Liver (tissue), 9 donors: ENCODE data around the gene DCT. TPM values are rescaled to one million over a fixed set of nuclear protein-coding genes. Genes with fewer than 3 reads are reported as not detected.
A peak's percentile ranks its signal among the peaks of the same experiment; 100 is the strongest.

Experiments
- DNase-seq: peaks from one replicate; pipeline ENCODE4 v3.0.0-alpha.2; 2017; ENCODE audit warnings: low spot score
- H3K27ac ChIP-seq, 2 donors: one replicate each; pipeline ENCODE4 v1.7.0; 2013; ENCODE audit warnings: inconsistent platforms in 2 of 2, low read length in 2 of 2, control low read depth in 1 of 2, low read depth in 1 of 2, mild to moderate bottlenecking in 1 of 2
- H3K27me3 ChIP-seq, 4 donors: one replicate each; pipeline versions ENCODE4 v1.6.1 to v1.7.0; 2013; ENCODE audit warnings: low read length in 3 of 4, inconsistent platforms in 1 of 4, mild to moderate bottlenecking in 1 of 4, moderate library complexity in 1 of 4; ENCODE audit not compliant: control insufficient read depth in 4 of 4, insufficient read depth in 4 of 4
- H3K36me3 ChIP-seq, 4 donors: one replicate each; pipeline versions ENCODE4 v1.6.1 to v1.7.0; 2013; ENCODE audit warnings: low read length in 3 of 4, mild to moderate bottlenecking in 3 of 4, low read depth in 1 of 4, moderate library complexity in 1 of 4; ENCODE audit not compliant: control insufficient read depth in 4 of 4, insufficient read depth in 3 of 4
- H3K4me1 ChIP-seq, 4 donors: one replicate each; pipeline versions ENCODE4 v1.6.1 to v1.7.0; 2013; ENCODE audit warnings: low read length in 3 of 4, mild to moderate bottlenecking in 3 of 4, moderate library complexity in 1 of 4; ENCODE audit not compliant: control insufficient read depth in 4 of 4, insufficient read depth in 4 of 4
- H3K4me3 ChIP-seq, 3 donors: one replicate each; pipeline versions ENCODE4 v1.6.1 to v1.7.0; 2013; ENCODE audit warnings: low read length in 3 of 3, control low read depth in 1 of 3, low read depth in 1 of 3, mild to moderate bottlenecking in 1 of 3
- H3K9ac ChIP-seq, 2 donors: one replicate each; pipeline ENCODE4 v1.7.0; 2013; ENCODE audit warnings: low read length in 2 of 2, mild to moderate bottlenecking in 2 of 2, moderate library complexity in 2 of 2, control low read depth in 1 of 2, low read depth in 1 of 2
- H3K9me3 ChIP-seq, 4 donors: one replicate each; pipeline versions ENCODE4 v1.6.1 to v1.7.0; 2013; ENCODE audit warnings: low read length in 3 of 4; ENCODE audit not compliant: control insufficient read depth in 4 of 4
- EGR1 ChIP-seq, 2 donors: IDR thresholded peaks; 2 replicates each; pipeline ENCODE4 v1.6.1; 2016 to 2018; ENCODE audit warnings: antibody characterized with exemption in 2 of 2, low read depth in 2 of 2
- FOXA1 ChIP-seq: IDR thresholded peaks from 2 replicates; pipeline ENCODE4 v1.6.1; 2016; ENCODE audit warnings: antibody characterized with exemption
- FOXA2 ChIP-seq: IDR thresholded peaks from 2 replicates; pipeline ENCODE4 v1.6.1; 2016; ENCODE audit warnings: antibody characterized with exemption
- GABPA ChIP-seq, 2 donors: IDR thresholded peaks in 1 of 2; conservative IDR thresholded peaks in 1 of 2; 2 replicates each; pipeline ENCODE4 v1.6.1; 2016; ENCODE audit warnings: antibody characterized with exemption in 2 of 2, mild to moderate bottlenecking in 1 of 2, moderate library complexity in 1 of 2
- HNF4A ChIP-seq, 2 donors: conservative IDR thresholded peaks; 2 replicates each; pipeline ENCODE4 v1.6.1; 2016; ENCODE audit warnings: antibody characterized with exemption in 2 of 2, mild to moderate bottlenecking in 2 of 2
- JUND ChIP-seq, 2 donors: IDR thresholded peaks; 2 replicates each; pipeline ENCODE4 v1.6.1; 2016; ENCODE audit warnings: antibody characterized with exemption in 2 of 2
- NR2F2 ChIP-seq: IDR thresholded peaks from 2 replicates; pipeline ENCODE4 v1.6.1; 2016; ENCODE audit warnings: antibody characterized with exemption
- RAD21 ChIP-seq, 2 donors: IDR thresholded peaks; 2 replicates each; pipeline ENCODE4 v1.6.1; 2016; ENCODE audit warnings: antibody characterized with exemption in 2 of 2, mild to moderate bottlenecking in 2 of 2
- RXRA ChIP-seq, 2 donors: IDR thresholded peaks; 2 replicates each; pipeline ENCODE4 v1.6.1; 2017 to 2018; ENCODE audit warnings: antibody characterized with exemption in 2 of 2, mild to moderate bottlenecking in 1 of 2
- SP1 ChIP-seq: IDR thresholded peaks from 2 replicates; pipeline ENCODE4 v1.6.1; 2018; ENCODE audit warnings: antibody characterized with exemption, mild to moderate bottlenecking
- TAF1 ChIP-seq: conservative IDR thresholded peaks from 2 replicates; pipeline ENCODE4 v1.6.1; 2016; ENCODE audit warnings: antibody characterized with exemption, mild to moderate bottlenecking
- YY1 ChIP-seq: IDR thresholded peaks from 2 replicates; pipeline ENCODE4 v1.6.1; 2016; ENCODE audit warnings: antibody characterized with exemption, mild to moderate bottlenecking
- WGBS: extraction: QIAGEN DNeasy Blood & Tissue Kit; methylation state at CpG from one replicate; pipeline ENCODE4 v1.1.7; 2013; 5-methylcytosine and 5-hydroxymethylcytosine counted together
- polyA plus RNA-seq, 2 donors: library from polyadenylated mRNA; stranded (reverse) in 1 of 2; unstranded in 1 of 2; fragments of 200-250 nt in 1 of 2; fragments of >200 nt in 1 of 2; fragmentation: Nextera tagmentation in 1 of 2; extraction: Ambion mirVana in 1 of 2; gene quantifications; one replicate each; pipeline versions ENCODE4 v1.2.1 to v1.2.3, GENCODE V29; 2013 to 2015
- total RNA-seq, 2 donors: library from RNA; depleted of rRNA; stranded (reverse); fragments of >200 nt; gene quantifications; one replicate each; pipeline ENCODE4 v1.2.3, GENCODE V29; 2014
- TF ChIP-seq, protein P1 (sequence below): fragments of 150-350 bp; IDR thresholded peaks from 2 replicates; pipeline ENCODE4 v1.5.1; 2017; ENCODE audit warnings: improper control_type of control experiment, low read depth, low read length; ENCODE audit not compliant: missing input control
- TF ChIP-seq, protein P2 (sequence below): IDR thresholded peaks from 2 replicates; pipeline ENCODE4 v1.6.1; 2016; ENCODE audit warnings: antibody characterized with exemption
- TF ChIP-seq, protein P3 (sequence below): IDR thresholded peaks from 2 replicates; pipeline ENCODE4 v1.6.1; 2016; ENCODE audit warnings: antibody characterized with exemption
- TF ChIP-seq, protein P4 (sequence below): IDR thresholded peaks from 2 replicates; pipeline ENCODE4 v1.6.1; 2016; ENCODE audit warnings: antibody characterized with exemption, mild to moderate bottlenecking
- TF ChIP-seq, protein P5 (sequence below): IDR thresholded peaks from 2 replicates; pipeline ENCODE4 v1.6.1; 2016; ENCODE audit warnings: antibody characterized with exemption
- donor health status: healthy.
- donor health status: healthy.
- donor health status: healthy.
- donor health status: healthy.
- donor health status: healthy.

DCT gene
- total and polyA plus RNA-seq, 4 donors: 0.08 to 0.19 TPM; not detected in 2

DNA sequence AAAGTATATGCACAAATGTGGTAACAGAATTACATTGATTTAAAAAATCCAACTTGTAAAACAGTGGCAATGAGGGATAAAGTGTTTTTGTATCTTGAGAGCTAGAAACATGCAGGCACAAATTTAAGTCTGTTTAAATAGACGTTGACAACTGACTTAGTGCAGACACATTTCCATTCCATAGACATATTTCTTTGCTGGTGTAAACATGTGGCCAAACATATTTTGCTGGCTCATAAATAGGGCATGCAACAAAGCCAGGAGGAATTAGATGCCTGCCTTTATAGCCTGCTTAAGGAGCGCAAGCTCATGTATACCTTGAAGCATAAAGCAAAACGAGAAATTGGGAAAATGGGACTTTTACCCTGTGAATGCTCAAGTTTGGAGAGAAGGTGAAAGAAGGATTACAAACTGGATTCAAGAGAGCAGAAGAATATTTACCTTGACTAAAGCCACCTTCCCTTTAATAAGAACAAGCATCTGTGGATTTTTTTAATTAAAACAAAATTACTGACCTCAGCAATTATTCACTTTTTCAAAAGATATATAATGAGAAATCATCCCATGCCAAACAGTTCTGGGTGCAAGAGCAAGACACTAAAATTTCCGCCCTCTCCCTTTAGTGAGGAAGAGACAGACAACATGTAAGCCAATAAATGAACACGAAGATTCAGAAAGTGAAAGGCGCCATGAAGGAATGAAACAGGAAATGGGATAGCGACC lies 71.0 kb downstream of the DCT start:
- no peak for TF ChIP-seq TAF1
- TF ChIP-seq EGR1 (IDR thresholded peaks at IDR 0.05; ENCODE audit: low read depth in 2 of 2): no peak
- no peak for TF ChIP-seq SP1
- TF ChIP-seq, protein P1, sequence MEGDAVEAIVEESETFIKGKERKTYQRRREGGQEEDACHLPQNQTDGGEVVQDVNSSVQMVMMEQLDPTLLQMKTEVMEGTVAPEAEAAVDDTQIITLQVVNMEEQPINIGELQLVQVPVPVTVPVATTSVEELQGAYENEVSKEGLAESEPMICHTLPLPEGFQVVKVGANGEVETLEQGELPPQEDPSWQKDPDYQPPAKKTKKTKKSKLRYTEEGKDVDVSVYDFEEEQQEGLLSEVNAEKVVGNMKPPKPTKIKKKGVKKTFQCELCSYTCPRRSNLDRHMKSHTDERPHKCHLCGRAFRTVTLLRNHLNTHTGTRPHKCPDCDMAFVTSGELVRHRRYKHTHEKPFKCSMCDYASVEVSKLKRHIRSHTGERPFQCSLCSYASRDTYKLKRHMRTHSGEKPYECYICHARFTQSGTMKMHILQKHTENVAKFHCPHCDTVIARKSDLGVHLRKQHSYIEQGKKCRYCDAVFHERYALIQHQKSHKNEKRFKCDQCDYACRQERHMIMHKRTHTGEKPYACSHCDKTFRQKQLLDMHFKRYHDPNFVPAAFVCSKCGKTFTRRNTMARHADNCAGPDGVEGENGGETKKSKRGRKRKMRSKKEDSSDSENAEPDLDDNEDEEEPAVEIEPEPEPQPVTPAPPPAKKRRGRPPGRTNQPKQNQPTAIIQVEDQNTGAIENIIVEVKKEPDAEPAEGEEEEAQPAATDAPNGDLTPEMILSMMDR: no peak
- TF ChIP-seq FOXA2: no peak
- TF ChIP-seq RAD21 (IDR thresholded peaks at IDR 0.05): no peak
- no peak for TF ChIP-seq GABPA (IDR thresholded peaks at IDR 0.05 in 1 of 2, conservative IDR thresholded peaks at IDR 0.05 in 1 of 2)
- TF ChIP-seq YY1: no peak
- no peak for TF ChIP-seq FOXA1
- TF ChIP-seq, protein P2, sequence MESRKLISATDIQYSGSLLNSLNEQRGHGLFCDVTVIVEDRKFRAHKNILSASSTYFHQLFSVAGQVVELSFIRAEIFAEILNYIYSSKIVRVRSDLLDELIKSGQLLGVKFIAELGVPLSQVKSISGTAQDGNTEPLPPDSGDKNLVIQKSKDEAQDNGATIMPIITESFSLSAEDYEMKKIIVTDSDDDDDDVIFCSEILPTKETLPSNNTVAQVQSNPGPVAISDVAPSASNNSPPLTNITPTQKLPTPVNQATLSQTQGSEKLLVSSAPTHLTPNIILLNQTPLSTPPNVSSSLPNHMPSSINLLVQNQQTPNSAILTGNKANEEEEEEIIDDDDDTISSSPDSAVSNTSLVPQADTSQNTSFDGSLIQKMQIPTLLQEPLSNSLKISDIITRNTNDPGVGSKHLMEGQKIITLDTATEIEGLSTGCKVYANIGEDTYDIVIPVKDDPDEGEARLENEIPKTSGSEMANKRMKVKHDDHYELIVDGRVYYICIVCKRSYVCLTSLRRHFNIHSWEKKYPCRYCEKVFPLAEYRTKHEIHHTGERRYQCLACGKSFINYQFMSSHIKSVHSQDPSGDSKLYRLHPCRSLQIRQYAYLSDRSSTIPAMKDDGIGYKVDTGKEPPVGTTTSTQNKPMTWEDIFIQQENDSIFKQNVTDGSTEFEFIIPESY: no peak
- no peak for TF ChIP-seq RXRA (IDR thresholded peaks at IDR 0.05)
- TF ChIP-seq NR2F2: no peak
- DNase-seq: no peak
- no peaks in the 10 kb centered on the region for H3K27me3 ChIP-seq
- no peaks in the 10 kb centered on the region for H3K9me3 ChIP-seq
- H3K27ac ChIP-seq: no peak overlapping the region
- no peak overlapping the region for H3K4me3 ChIP-seq
- H3K4me1 ChIP-seq: no peaks in the 10 kb centered on the region
- 90% methylated on average over 7 of the region's 7 CpGs for WGBS
- H3K36me3 ChIP-seq: peaks cover 0 to 5% (median 0%) of the 10 kb centered on the region in 4 donors
- H3K9ac ChIP-seq: no peak overlapping the region

DNA sequence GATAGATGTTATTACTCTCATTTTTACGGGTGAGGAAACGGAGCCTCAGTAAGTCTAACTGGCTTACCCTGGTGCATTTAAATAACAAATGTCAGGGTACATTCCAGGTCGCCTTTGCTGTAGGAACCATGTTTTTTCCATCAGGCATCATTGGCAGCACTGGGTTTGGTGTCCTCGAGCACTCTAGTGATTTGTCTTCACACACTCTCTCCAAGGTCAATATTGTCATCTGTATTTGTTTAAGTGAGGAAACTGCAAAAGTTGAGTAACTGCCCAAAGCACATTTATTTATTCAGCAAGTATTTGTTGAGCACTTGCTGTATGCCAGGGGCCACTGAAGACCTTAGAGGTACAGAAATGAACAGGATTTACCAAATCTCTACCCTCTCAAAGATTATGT lies 78.6 kb downstream of the DCT start:
- no peak overlapping the region for H3K9ac ChIP-seq
- no peak overlapping the region for H3K27ac ChIP-seq
- DNase-seq: no peak
- TF ChIP-seq FOXA2: peak; percentile 92
- TF ChIP-seq FOXA1: peak; percentile 80
- peak in 1 of 2 donors; percentile 38 for TF ChIP-seq JUND (IDR thresholded peaks at IDR 0.05)
- TF ChIP-seq, protein P3, sequence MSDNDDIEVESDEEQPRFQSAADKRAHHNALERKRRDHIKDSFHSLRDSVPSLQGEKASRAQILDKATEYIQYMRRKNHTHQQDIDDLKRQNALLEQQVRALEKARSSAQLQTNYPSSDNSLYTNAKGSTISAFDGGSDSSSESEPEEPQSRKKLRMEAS: peak; percentile 26
- no peak for TF ChIP-seq GABPA (IDR thresholded peaks at IDR 0.05 in 1 of 2, conservative IDR thresholded peaks at IDR 0.05 in 1 of 2)
- peak; percentile 39 to 53 for TF ChIP-seq HNF4A (conservative IDR thresholded peaks at IDR 0.05)
- peak in 1 of 2 donors; percentile 16 for TF ChIP-seq RAD21 (IDR thresholded peaks at IDR 0.05)
- peak; percentile 67 for TF ChIP-seq YY1
- TF ChIP-seq, protein P4, sequence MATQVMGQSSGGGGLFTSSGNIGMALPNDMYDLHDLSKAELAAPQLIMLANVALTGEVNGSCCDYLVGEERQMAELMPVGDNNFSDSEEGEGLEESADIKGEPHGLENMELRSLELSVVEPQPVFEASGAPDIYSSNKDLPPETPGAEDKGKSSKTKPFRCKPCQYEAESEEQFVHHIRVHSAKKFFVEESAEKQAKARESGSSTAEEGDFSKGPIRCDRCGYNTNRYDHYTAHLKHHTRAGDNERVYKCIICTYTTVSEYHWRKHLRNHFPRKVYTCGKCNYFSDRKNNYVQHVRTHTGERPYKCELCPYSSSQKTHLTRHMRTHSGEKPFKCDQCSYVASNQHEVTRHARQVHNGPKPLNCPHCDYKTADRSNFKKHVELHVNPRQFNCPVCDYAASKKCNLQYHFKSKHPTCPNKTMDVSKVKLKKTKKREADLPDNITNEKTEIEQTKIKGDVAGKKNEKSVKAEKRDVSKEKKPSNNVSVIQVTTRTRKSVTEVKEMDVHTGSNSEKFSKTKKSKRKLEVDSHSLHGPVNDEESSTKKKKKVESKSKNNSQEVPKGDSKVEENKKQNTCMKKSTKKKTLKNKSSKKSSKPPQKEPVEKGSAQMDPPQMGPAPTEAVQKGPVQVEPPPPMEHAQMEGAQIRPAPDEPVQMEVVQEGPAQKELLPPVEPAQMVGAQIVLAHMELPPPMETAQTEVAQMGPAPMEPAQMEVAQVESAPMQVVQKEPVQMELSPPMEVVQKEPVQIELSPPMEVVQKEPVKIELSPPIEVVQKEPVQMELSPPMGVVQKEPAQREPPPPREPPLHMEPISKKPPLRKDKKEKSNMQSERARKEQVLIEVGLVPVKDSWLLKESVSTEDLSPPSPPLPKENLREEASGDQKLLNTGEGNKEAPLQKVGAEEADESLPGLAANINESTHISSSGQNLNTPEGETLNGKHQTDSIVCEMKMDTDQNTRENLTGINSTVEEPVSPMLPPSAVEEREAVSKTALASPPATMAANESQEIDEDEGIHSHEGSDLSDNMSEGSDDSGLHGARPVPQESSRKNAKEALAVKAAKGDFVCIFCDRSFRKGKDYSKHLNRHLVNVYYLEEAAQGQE: no peak
- TF ChIP-seq, protein P5, sequence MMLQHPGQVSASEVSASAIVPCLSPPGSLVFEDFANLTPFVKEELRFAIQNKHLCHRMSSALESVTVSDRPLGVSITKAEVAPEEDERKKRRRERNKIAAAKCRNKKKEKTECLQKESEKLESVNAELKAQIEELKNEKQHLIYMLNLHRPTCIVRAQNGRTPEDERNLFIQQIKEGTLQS: no peak
- peak; percentile 25 to 70 for TF ChIP-seq RXRA (IDR thresholded peaks at IDR 0.05)
- no peak overlapping the region for H3K4me3 ChIP-seq
- H3K9me3 ChIP-seq: no peaks in the 10 kb centered on the region
- H3K36me3 ChIP-seq: peaks cover 0 to 5% (median under 1%) of the 10 kb centered on the region in 4 donors
- H3K27me3 ChIP-seq: no peaks in the 10 kb centered on the region
- peaks cover 0 to 8% (median 5%) of the 10 kb centered on the region in 4 donors for H3K4me1 ChIP-seq
- WGBS: 41% methylated on average over 4 of the region's 4 CpGs
